ENCODE data around the gene CECR2. TPM values are rescaled to one million over a fixed set of nuclear protein-coding genes. Genes with fewer than 3 reads are reported as not detected.

The CECR2 gene
- total RNA-seq, 1 donor from 2014 or later, result not detected

- DNase-seq (ENCODE audit: low spot score), result no peak
- no peaks in the 10 kb centered on the region for H3K36me3 Mint-ChIP-seq (ENCODE audit: low read depth)
- H3K27ac Mint-ChIP-seq, result no peak overlapping the region
- peaks cover 3% of the 10 kb centered on the region for H3K4me1 Mint-ChIP-seq (ENCODE audit: low read depth)
- no peaks in the 10 kb centered on the region for H3K9me3 Mint-ChIP-seq
- H3K27me3 Mint-ChIP-seq (ENCODE audit: low read depth), result peaks cover 3% of the 10 kb centered on the region
- no peak overlapping the region for H3K4me3 Mint-ChIP-seq (ENCODE audit: low read depth)
- intact Hi-C loops (cut with micrococcal nuclease), result no loop called here
Observed at GRCh38 chr22:17446698-17447097, 77.4 kb downstream of the CECR2 start.

- Mint-ChIP-seq H3K36me3 (ENCODE audit: low read depth) (no peaks in the 10 kb centered on the region), H3K27me3 (ENCODE audit: low read depth) (no peaks in the 10 kb centered on the region), H3K4me1 (ENCODE audit: low read depth) (peaks cover 3% of the 10 kb centered on the region), H3K27ac (no peak overlapping the region), H3K4me3 (ENCODE audit: low read depth) (no peak overlapping the region), H3K9me3 (no peaks in the 10 kb centered on the region)
- DNase-seq (ENCODE audit: low spot score), result no peak
- intact Hi-C loops (cut with micrococcal nuclease), result no loop called here
Observed at GRCh38 chr22:17451316-17451715, 82.1 kb downstream of the CECR2 start.

- Mint-ChIP-seq H3K36me3 (ENCODE audit: low read depth) (no peaks in the 10 kb centered on the region), H3K9me3 (no peaks in the 10 kb centered on the region), H3K27ac (no peak overlapping the region), H3K4me3 (ENCODE audit: low read depth) (no peak overlapping the region), H3K27me3 (ENCODE audit: low read depth) (peaks cover 6% of the 10 kb centered on the region), H3K4me1 (ENCODE audit: low read depth) (no peaks in the 10 kb centered on the region)
- no peak for DNase-seq (ENCODE audit: low spot score)
- intact Hi-C loops (cut with micrococcal nuclease), result no loop called here
Observed at GRCh38 chr22:17460895-17461294, 91.6 kb downstream of the CECR2 start.

GRCh38 chr22:17470880-17471500 lies 101.7 kb downstream of the CECR2 start:
- Mint-ChIP-seq H3K27ac (no peak overlapping the region), H3K27me3 (ENCODE audit: low read depth) (peaks cover 9% of the 10 kb centered on the region), H3K9me3 (no peaks in the 10 kb centered on the region), H3K36me3 (ENCODE audit: low read depth) (no peaks in the 10 kb centered on the region), H3K4me3 (ENCODE audit: low read depth) (no peak overlapping the region), H3K4me1 (ENCODE audit: low read depth) (no peaks in the 10 kb centered on the region)
- intact Hi-C loops (cut with micrococcal nuclease), result no loop called here
- no peak for DNase-seq (ENCODE audit: low spot score)

GRCh38 chr22:17471886-17472535 lies 102.8 kb downstream of the CECR2 start:
- H3K9me3 Mint-ChIP-seq, result no peaks in the 10 kb centered on the region
- no peak overlapping the region for H3K27ac Mint-ChIP-seq
- peaks cover 9% of the 10 kb centered on the region for H3K27me3 Mint-ChIP-seq (ENCODE audit: low read depth)
- no peak overlapping the region for H3K4me3 Mint-ChIP-seq (ENCODE audit: low read depth)
- no peak for DNase-seq (ENCODE audit: low spot score)
- intact Hi-C loops (cut with micrococcal nuclease), result no loop called here
- H3K36me3 Mint-ChIP-seq (ENCODE audit: low read depth), result no peaks in the 10 kb centered on the region
- no peaks in the 10 kb centered on the region for H3K4me1 Mint-ChIP-seq (ENCODE audit: low read depth)

- Mint-ChIP-seq H3K4me3 (ENCODE audit: low read depth) (no peak overlapping the region), H3K36me3 (ENCODE audit: low read depth) (no peaks in the 10 kb centered on the region)
Observed at GRCh38 chr22:17472932-17473331, 103.7 kb downstream of the CECR2 start.

GRCh38 chr22:17475318-17476230 lies 106.3 kb downstream of the CECR2 start:
- intact Hi-C loops (cut with micrococcal nuclease), result no loop called here
- Mint-ChIP-seq H3K27ac (no peak overlapping the region), H3K4me1 (ENCODE audit: low read depth) (no peaks in the 10 kb centered on the region), H3K4me3 (ENCODE audit: low read depth) (no peak overlapping the region), H3K27me3 (ENCODE audit: low read depth) (peaks cover 13% of the 10 kb centered on the region), H3K9me3 (no peaks in the 10 kb centered on the region), H3K36me3 (ENCODE audit: low read depth) (no peaks in the 10 kb centered on the region)
- no peak for DNase-seq (ENCODE audit: low spot score)

More at GRCh38 chr22:17472932-17473331, 103.7 kb downstream of the CECR2 start:
- H3K27ac Mint-ChIP-seq, result no peak overlapping the region
- no peaks in the 10 kb centered on the region for H3K4me1 Mint-ChIP-seq (ENCODE audit: low read depth)
- H3K27me3 Mint-ChIP-seq (ENCODE audit: low read depth), result peaks cover 9% of the 10 kb centered on the region
- DNase-seq (ENCODE audit: low spot score), result no peak
- intact Hi-C loops (cut with micrococcal nuclease), result no loop called here
- H3K9me3 Mint-ChIP-seq, result no peaks in the 10 kb centered on the region

- no peaks in the 10 kb centered on the region for H3K9me3 Mint-ChIP-seq
- intact Hi-C loops (cut with micrococcal nuclease), result no loop called here
- no peak overlapping the region for H3K27ac Mint-ChIP-seq
- DNase-seq (ENCODE audit: low spot score), result no peak
- H3K36me3 Mint-ChIP-seq (ENCODE audit: low read depth), result no peaks in the 10 kb centered on the region
- peaks cover 13% of the 10 kb centered on the region for H3K27me3 Mint-ChIP-seq (ENCODE audit: low read depth)
- H3K4me1 Mint-ChIP-seq (ENCODE audit: low read depth), result no peaks in the 10 kb centered on the region
- no peak overlapping the region for H3K4me3 Mint-ChIP-seq (ENCODE audit: low read depth)
Observed at GRCh38 chr22:17476838-17477237, 107.6 kb downstream of the CECR2 start.

- H3K4me3 Mint-ChIP-seq (ENCODE audit: low read depth), result no peak overlapping the region
- no peaks in the 10 kb centered on the region for H3K9me3 Mint-ChIP-seq
- intact Hi-C loops (cut with micrococcal nuclease), result no loop called here
- H3K27me3 Mint-ChIP-seq (ENCODE audit: low read depth), result peaks cover 13% of the 10 kb centered on the region
- no peak for DNase-seq (ENCODE audit: low spot score)
- no peak overlapping the region for H3K27ac Mint-ChIP-seq
- H3K4me1 Mint-ChIP-seq (ENCODE audit: low read depth), result no peaks in the 10 kb centered on the region
- no peaks in the 10 kb centered on the region for H3K36me3 Mint-ChIP-seq (ENCODE audit: low read depth)
Observed at GRCh38 chr22:17477391-17477833, 108.2 kb downstream of the CECR2 start.

GRCh38 chr22:17479135-17479534 lies 109.9 kb downstream of the CECR2 start:
- H3K9me3 Mint-ChIP-seq, result no peaks in the 10 kb centered on the region
- no peak for DNase-seq (ENCODE audit: low spot score)
- H3K27ac Mint-ChIP-seq, result no peak overlapping the region
- no peaks in the 10 kb centered on the region for H3K36me3 Mint-ChIP-seq (ENCODE audit: low read depth)
- no peak overlapping the region for H3K4me3 Mint-ChIP-seq (ENCODE audit: low read depth)
- intact Hi-C loops (cut with micrococcal nuclease), result no loop called here
- H3K27me3 Mint-ChIP-seq (ENCODE audit: low read depth), result peaks cover 9% of the 10 kb centered on the region
- no peaks in the 10 kb centered on the region for H3K4me1 Mint-ChIP-seq (ENCODE audit: low read depth)

GRCh38 chr22:17481424-17481823 lies 112.2 kb downstream of the CECR2 start:
- no peak for DNase-seq (ENCODE audit: low spot score)
- Mint-ChIP-seq H3K9me3 (no peaks in the 10 kb centered on the region), H3K4me1 (ENCODE audit: low read depth) (no peaks in the 10 kb centered on the region), H3K27me3 (ENCODE audit: low read depth) (peaks cover 8% of the 10 kb centered on the region), H3K27ac (no peak overlapping the region), H3K36me3 (ENCODE audit: low read depth) (no peaks in the 10 kb centered on the region), H3K4me3 (ENCODE audit: low read depth) (no peak overlapping the region)
- intact Hi-C loops (cut with micrococcal nuclease), result no loop called here

GRCh38 chr22:17483688-17484372 lies 114.6 kb downstream of the CECR2 start:
- Mint-ChIP-seq H3K36me3 (ENCODE audit: low read depth) (no peaks in the 10 kb centered on the region), H3K9me3 (no peaks in the 10 kb centered on the region), H3K27me3 (ENCODE audit: low read depth) (peaks cover 5% of the 10 kb centered on the region), H3K27ac (no peak overlapping the region), H3K4me3 (ENCODE audit: low read depth) (no peak overlapping the region), H3K4me1 (ENCODE audit: low read depth) (no peaks in the 10 kb centered on the region)
- no peak for DNase-seq (ENCODE audit: low spot score)
- intact Hi-C loops (cut with micrococcal nuclease), result no loop called here
